MCF 10A (cell line): Measurements from ENCODE around the gene PLG. TPM values are rescaled to one million over a fixed set of nuclear protein-coding genes. Genes with fewer than 3 reads are reported as not detected.
"Not testable (repeated sequence)": the region's sequence is repeated elsewhere in the genome, so short reads cannot be mapped to it uniquely, and the experiment has no call there.

Experiments
- BruUV-seq: library from RNA; stranded (reverse); fragments of 400-500 nt; replicated peaks from 2 replicates; lab custom pipeline; 2021; lab: Mats Ljungman, UMichigan
- CTCF ChIA-PET: fragments of 300-600 bp; sonication (Branson Sonifier 250); formaldehyde crosslinking; extraction: SDS; loops from one replicate; lab custom pipeline; 2021; ENCODE audit warnings: antibody characterized with exemption, inconsistent platforms; lab: Yijun Ruan, JAX
- POLR2A ChIA-PET: fragments of 300-600, 350-650 bp; sonication (Branson Sonifier 250); formaldehyde crosslinking; extraction: SDS; loops from one replicate; lab custom pipeline; 2020; ENCODE audit warnings: antibody characterized with exemption, inconsistent platforms; lab: Yijun Ruan, JAX
- DNase-seq: peaks from one replicate; pipeline ENCODE4 v3.0.0-alpha.2; 2018; ENCODE audit not compliant: unreplicated experiment
- H3K27ac Mint-ChIP-seq: one replicate; pipeline ENCODE4 v1.8.0; 2022; ENCODE audit warnings: mild to moderate bottlenecking, low read depth, mixed read lengths; ENCODE audit not compliant: unreplicated experiment
- H3K27me3 Mint-ChIP-seq: one replicate; pipeline ENCODE4 v1.8.0; 2022; ENCODE audit warnings: mixed read lengths; ENCODE audit not compliant: insufficient read depth, unreplicated experiment
- H3K36me3 Mint-ChIP-seq: one replicate; pipeline ENCODE4 v1.8.0; 2022; ENCODE audit warnings: mild to moderate bottlenecking, moderate library complexity, mixed read lengths; ENCODE audit not compliant: insufficient read depth, unreplicated experiment
- H3K4me1 Mint-ChIP-seq: one replicate; pipeline ENCODE4 v1.8.0; 2022; ENCODE audit warnings: mixed read lengths; ENCODE audit not compliant: insufficient read depth, unreplicated experiment
- H3K4me3 Mint-ChIP-seq: one replicate; pipeline ENCODE4 v1.8.0; 2022; ENCODE audit warnings: mild to moderate bottlenecking, moderate library complexity, mixed read lengths; ENCODE audit not compliant: unreplicated experiment
- H3K9me3 Mint-ChIP-seq: one replicate; pipeline ENCODE4 v1.8.0; 2022; ENCODE audit warnings: mixed read lengths; ENCODE audit not compliant: unreplicated experiment
- intact Hi-C: fragments of 100-400 bp; cut with micrococcal nuclease; formaldehyde crosslinking; loops from 2 replicates; pipeline ENCODE4 v1.14.1; 2022
- total RNA-seq: library from RNA; stranded (reverse); gene quantifications from 2 replicates; pipeline ENCODE4 v1.2.3, GENCODE V29; 2022
- TF ChIP-seq, protein P1 (sequence below): fragments of 200-600 bp; IDR thresholded peaks from one replicate; pipeline ENCODE4 v1.8.0; 2022; ENCODE audit warnings: antibody characterized with exemption, mild to moderate bottlenecking; ENCODE audit not compliant: unreplicated experiment

Gene PLG
- total RNA-seq, 1 experiment from 2014 or later, result not detected

DNA sequence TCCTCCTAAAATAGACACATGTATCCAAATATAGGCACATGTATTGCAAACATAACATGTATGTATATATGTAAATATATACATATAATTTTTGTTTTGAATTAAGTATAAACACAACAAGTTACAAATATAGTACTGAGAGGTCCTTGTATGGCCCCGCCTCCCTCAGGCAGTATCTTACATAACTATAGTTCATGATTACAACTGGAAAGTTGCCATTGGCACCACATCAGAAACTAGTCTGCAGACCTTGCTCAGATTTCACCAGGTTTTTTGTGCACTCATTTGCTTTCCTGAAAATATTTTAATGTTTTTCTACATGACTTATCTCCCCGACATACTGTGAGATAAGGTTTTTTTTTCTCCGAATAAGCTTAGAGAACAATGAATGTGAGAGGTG is 5.2 kb upstream of the PLG start:
- intact Hi-C loops, H3K27me3 Mint-ChIP-seq, POLR2A ChIA-PET, H3K27ac Mint-ChIP-seq, BruUV-seq, H3K36me3 Mint-ChIP-seq, H3K4me1 Mint-ChIP-seq, H3K9me3 Mint-ChIP-seq, H3K4me3 Mint-ChIP-seq, CTCF ChIA-PET: not testable (repeated sequence)
- peak; percentile 29 for DNase-seq

DNA sequence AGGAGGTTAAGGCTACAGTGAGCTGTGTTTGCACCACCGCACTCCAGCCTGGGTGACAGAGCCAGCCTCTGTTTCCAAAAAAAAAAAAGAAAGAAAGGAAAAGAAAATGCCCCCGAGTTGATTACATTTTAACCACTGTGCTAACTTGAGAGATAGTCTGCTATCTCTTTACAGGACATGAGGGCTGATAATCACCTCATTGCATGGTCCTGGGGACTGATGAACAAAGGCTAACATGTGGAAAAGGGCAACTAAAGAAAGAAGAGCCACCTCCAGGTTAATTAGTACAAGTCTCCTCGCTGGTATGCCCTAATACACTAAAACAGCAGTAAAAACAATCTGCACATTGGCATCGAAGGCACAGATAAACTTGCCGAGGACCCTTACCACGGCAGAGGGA is 4.2 kb upstream of the PLG start:
- Mint-ChIP-seq H3K36me3 (no peaks in the 10 kb centered on the region), H3K27ac (no peak overlapping the region), H3K27me3 (no peaks in the 10 kb centered on the region), H3K4me3 (no peak overlapping the region), H3K4me1 (no peaks in the 10 kb centered on the region), H3K9me3 (no peaks in the 10 kb centered on the region)
- TF ChIP-seq, protein P1, sequence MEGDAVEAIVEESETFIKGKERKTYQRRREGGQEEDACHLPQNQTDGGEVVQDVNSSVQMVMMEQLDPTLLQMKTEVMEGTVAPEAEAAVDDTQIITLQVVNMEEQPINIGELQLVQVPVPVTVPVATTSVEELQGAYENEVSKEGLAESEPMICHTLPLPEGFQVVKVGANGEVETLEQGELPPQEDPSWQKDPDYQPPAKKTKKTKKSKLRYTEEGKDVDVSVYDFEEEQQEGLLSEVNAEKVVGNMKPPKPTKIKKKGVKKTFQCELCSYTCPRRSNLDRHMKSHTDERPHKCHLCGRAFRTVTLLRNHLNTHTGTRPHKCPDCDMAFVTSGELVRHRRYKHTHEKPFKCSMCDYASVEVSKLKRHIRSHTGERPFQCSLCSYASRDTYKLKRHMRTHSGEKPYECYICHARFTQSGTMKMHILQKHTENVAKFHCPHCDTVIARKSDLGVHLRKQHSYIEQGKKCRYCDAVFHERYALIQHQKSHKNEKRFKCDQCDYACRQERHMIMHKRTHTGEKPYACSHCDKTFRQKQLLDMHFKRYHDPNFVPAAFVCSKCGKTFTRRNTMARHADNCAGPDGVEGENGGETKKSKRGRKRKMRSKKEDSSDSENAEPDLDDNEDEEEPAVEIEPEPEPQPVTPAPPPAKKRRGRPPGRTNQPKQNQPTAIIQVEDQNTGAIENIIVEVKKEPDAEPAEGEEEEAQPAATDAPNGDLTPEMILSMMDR, result no peak
- CTCF ChIA-PET, result interaction anchor here (0.6 kb wide), 2 partner anchors 524 to 721 kb away, joined by 5 read pairs; no protein-coding TSS in a partner anchor
- intact Hi-C loops, result no loop called here
- DNase-seq, result no peak
- BruUV-seq, result no TSS peak
- POLR2A ChIA-PET, result no interaction called here

DNA sequence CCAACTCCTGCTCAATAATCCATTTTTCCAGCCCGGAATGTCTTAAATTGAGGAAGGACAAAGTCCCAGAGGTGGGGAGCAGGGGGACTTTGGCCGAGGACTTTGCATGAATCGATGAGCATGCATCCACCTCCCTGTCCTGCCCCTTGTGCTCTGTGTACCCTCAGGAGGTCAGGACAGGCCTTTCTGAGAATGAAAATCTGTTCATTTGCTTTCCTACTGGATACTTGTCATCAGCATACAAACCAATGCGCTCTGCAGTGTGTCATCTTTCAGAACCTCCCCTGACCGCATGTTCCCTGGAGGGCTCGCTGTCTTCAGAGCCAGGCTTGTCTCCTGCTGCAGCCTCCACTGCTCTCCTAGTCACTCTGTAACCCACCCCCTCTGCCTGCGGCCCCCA is 2.6 kb downstream of the PLG start:
- peaks cover 25% of the 10 kb centered on the region for H3K27me3 Mint-ChIP-seq
- BruUV-seq, H3K4me3 Mint-ChIP-seq, intact Hi-C loops, H3K9me3 Mint-ChIP-seq, H3K4me1 Mint-ChIP-seq, POLR2A ChIA-PET, CTCF ChIA-PET, H3K36me3 Mint-ChIP-seq, H3K27ac Mint-ChIP-seq, DNase-seq: not testable (repeated sequence)

DNA sequence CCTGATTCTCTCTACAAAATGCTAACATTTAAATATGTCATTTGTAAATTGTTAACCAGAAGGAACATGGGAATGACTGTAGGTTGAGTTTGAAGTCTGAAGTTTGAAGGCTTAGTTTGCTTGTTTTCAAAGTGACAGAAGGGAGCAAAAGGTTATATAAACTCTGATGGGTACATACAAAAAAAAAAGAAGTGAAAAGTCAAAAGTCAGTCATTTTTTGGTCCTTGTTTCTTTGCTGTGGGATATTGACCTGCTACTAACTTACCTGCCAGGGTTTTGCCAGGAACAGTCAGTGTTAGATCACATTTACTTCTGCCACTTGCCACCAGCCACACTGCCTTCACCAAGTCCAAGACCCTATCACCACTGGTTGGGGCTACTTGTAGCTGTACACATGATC is 6.9 kb downstream of the PLG start:
- H3K27me3 Mint-ChIP-seq, result peaks cover 25% of the 10 kb centered on the region
- DNase-seq, POLR2A ChIA-PET, H3K4me1 Mint-ChIP-seq, H3K36me3 Mint-ChIP-seq, intact Hi-C loops, H3K9me3 Mint-ChIP-seq, H3K27ac Mint-ChIP-seq, H3K4me3 Mint-ChIP-seq, CTCF ChIA-PET, BruUV-seq: not testable (repeated sequence)

DNA sequence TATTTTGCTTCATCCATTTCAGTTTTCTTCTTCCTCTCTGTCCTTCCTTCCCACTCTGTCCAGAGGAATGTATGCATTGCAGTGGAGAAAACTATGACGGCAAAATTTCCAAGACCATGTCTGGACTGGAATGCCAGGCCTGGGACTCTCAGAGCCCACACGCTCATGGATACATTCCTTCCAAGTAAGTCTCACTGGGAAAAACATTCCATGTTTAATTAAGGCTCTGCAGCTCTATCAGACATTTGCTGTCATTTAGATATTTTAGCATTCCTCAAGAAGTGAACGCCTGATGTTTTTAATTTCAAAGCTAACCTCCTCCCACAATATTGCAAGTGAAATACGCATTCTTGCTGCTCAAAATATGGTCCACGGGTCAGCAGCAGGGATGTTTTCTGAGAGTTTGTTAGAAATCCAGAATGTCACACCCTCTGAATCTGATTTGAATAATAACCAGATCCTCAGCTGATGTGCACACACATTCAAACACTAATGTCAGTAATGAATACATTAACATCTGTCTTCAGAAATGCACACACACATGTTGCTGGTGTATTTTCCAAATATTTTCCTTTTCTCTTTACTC is 12.8 kb downstream of the PLG start:
- POLR2A ChIA-PET, result no interaction called here
- TF ChIP-seq, protein P1, result no peak
- Mint-ChIP-seq H3K4me1 (no peaks in the 10 kb centered on the region), H3K27me3 (no peaks in the 10 kb centered on the region), H3K9me3 (no peaks in the 10 kb centered on the region), H3K4me3 (no peak overlapping the region), H3K27ac (no peak overlapping the region), H3K36me3 (no peaks in the 10 kb centered on the region)
- CTCF ChIA-PET, result interaction anchor here (0.8 kb wide), 1 partner anchor 678 kb away, joined by 4 read pairs; no protein-coding TSS in a partner anchor
- no TSS peak for BruUV-seq
- DNase-seq, result no peak
- intact Hi-C loops, result no loop called here
